Measurements from ENCODE around the gene GPR17.

GPR17 gene

DNA sequence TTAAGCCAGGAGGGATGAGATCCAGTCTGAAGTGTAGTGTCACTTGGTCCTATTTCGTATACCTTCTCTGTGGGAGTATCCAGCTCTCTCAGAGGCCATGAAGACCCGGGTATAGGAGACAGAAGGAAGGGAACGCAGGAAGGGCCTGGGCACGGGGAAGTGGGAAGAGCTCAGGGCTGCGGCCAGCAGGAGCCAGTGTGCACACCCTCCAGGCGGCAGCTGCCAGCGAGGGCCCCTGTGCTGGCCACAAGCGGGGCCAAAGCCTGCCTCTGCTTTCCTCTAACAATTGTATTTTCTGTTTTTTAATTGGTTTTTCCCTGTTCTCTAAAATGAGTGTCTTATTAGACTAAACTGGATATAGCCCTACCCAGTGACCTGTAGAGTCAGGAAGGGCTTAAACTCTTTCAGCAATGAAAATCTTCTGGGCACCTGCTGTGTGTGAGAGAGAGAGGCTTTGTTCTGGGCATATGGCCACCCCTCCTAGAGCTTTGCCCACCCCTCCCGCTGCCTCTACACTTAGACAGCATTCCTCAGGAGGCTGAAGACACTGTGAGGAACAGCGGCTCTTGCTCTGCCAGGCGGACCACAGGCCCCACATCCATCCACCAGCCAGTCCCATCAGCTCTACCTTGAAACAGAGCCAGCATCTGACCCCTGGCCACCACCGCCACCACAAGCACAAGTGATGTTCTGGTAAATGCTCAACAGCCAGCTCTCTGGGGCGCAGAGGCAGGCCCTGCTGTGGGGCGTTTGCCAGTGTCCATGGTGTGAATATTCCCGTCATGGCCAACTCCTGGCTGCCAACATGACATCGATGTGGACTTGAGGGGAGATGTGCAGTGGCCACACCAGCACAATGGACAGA is 9.5 kb downstream of the GPR17 start:
- no peak for DNase-seq

DNA sequence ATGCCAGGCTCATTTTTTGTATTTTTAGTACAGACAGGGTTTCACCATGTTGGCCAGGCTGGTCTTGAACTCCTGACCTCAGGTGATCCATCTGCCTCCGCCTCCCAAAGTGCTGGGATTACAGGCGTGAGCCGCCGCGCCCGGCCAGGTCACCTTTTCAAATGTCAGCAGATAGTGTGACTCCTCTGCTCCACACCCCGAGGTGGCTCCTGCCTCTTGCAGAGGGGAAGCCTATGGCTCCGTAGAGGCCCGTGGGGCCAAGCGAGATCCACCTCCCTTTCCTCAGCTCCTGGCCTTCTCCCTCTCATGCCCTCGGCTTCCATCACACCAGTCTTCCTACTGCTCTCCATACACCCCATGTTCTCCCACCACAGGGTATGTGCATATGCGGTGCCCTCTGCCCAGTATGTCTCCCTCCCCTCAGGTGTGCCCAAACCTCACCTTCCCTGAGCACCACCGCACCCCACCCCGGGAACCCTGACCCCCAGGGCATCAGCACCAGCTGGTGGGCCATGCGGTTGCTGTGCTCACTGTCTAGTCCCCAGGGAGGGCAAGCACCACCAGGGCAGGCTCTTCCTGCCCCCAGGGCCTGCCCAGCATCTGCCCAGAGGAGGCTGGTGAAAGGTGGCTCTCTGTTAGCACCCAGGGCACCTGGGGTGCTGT is 10.7 kb downstream of the GPR17 start:
- DNase-seq = no peak

DNA sequence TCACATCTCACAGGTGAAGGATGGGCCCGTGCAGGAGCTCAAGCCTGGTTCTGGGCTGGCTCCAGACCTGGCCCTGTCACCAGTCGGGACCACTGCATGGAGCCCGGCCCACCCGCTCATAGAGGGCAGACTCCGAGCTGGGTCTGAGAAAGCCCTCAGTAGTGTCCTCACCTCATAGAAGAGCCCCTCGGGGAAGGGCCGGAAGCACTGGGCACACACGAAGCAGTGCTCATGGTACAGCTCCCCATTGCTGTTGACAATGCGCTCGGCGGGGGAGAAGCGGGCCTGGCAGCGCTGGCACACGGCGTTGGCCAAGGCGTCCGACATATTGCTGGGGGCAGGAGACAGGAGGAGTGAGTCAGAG is 11.3 kb downstream of the GPR17 start:
- no peak for DNase-seq

DNA sequence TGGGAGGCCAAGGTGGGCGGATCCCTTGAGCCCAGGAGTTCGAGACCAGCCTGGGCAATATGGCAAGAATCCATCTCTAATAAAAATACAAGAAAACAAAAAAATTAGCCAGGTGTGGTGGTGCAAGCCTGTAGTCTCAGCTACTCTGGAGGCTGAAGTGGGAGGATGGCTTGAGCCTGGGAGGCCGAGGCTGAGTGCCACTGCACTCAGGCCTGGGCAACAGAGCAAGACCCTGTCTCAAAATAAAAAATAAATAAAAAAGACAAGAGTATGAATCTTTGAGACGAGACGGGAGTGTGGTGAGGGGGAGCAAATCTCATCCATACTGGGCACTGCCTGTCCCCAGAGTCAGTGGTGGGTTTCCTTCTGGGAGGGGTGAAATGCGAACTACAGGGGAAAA is 12.2 kb downstream of the GPR17 start:
- no peak for DNase-seq

DNA sequence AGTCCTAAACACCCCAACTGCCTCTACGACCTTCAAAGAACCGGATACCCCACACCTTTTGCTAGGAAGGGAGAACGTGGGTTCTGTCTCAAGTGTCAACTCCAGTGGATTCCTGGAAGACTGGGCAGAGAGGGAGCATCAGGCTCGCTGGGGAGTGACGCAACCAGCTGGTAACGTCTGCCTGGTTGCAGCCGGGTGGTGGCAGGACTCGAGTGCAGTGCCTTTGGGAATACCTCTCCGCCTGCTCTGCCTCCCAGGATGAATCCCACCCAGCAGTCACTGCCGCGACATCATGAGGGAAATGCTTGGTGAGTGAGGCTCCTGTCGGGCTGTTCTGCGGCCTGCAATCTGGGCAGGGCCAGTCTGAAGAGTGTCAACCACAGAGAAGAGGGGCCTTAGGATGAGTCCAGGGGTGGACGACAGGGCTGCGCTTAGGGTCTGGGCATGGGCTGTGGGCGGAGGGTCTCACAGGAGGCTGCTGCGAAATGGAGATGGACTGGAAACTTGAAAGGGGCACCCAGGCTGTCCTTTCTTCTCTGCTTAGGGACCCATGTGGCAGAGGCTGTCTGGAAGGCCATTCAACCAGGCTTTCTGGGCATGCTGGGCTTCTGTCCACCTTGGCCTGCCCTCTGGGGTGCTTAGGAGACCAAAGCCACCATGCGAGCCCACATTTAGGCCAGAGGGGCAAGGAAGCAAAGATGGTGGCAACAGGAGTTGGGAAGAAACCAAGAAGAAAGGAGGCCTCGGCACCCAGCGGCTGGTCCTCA is 12.9 kb downstream of the GPR17 start:
- DNase-seq = no peak

GRCh38 chr2:127659408-127660290 is 13.7 kb downstream of the GPR17 start:
- no peak for DNase-seq

DNA sequence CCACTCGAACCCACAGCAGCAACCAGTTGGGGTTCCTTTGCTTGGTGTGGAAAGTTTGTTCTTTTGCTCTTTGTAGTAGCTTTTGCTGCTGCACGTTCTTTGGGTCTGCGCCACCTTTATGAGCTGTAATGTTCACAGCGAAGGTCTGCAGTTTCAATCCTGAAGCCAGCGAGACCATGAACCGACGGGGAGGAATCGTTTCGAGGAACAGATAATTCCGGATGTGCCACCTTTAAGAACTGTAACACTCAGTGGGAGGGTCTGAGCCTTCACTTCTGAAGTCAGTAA is 14.3 kb downstream of the GPR17 start:
- DNase-seq = no peak

DNA sequence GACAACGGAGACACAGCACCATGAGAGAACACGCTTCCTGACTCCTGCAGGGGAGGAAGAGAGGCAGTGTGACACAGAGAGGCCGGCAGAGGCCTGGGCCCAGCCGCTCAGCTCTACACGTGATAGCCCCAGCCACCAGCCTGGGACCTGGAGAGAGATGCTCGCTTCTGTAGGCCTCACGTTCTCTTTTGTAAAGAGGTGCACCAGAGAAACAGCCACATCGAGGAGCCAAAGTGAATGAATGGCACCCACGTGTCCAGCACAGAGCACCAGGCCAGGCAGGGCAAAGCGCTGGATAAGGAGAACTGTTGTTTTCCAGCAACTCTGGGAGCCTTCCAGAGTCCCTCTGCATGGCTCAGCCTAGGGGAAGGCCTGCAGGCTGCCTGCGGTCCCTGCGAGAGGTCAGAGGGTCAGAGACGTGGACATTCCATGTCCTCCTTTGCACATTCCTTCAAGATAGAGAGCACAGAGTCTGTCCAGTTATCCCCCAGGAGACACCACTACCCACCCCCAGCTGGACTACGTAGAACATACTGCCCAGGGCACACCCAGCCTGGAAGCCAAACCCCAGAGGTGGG is 15.2 kb downstream of the GPR17 start:
- DNase-seq = no peak

DNA sequence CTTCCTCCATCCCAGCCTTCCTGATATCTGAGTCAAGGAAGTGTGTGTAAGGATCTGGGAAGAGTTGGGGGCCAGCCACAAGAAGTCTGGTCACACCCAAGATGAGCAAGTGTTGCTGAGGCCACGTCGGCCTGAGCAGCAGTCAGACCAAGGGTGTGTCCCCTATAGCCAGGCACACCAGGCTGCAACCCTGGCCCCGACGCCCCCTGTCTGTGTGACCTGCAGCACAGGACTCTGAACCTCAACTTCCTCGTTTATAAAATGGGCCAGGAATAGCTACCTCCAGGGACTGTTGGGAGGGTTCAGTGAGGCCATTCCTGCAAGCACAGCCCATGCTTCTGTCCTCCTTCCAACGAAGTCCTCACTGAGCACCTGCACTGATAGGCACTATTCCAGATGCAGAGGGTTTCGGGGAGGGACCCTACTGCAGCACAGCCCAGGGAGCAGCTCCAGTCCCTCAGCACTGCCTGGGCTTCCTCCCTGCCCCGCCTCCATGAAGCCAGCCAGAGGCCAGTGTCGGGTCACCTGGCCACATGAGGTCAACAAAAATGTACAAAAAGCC is 16.1 kb downstream of the GPR17 start:
- no peak for DNase-seq

- DNase-seq = no peak
These were observed 17.1 kb downstream of the GPR17 start for GRCh38 chr2:127662937-127663565.

DNA sequence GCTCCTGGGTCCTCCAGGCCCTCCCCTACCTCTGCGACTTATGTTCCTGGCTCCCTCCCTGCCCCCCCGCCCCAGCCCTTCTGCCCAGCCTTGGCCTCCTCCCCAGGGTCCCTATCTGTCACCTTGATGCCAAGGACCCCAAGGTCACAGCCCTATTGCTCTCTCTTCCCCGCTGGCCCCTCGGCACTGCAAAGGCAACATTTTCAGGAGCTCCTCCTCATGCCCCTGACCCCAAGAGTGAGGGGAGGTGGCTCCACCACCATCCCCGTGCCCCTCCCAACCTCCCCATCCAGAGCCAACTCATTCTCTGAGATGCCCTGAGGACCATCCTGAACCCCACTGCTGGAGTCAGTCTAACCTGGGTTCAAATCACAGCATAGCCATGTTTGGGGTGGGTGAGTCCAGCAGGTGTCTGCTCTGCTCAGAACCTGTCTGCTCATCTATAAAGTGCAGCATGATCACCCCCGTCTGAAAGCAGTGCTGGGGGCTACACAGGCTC is 17.7 kb downstream of the GPR17 start:
- DNase-seq = no peak

- no peak for DNase-seq
These were observed 18.3 kb downstream of the GPR17 start for GRCh38 chr2:127664065-127664894.

DNA sequence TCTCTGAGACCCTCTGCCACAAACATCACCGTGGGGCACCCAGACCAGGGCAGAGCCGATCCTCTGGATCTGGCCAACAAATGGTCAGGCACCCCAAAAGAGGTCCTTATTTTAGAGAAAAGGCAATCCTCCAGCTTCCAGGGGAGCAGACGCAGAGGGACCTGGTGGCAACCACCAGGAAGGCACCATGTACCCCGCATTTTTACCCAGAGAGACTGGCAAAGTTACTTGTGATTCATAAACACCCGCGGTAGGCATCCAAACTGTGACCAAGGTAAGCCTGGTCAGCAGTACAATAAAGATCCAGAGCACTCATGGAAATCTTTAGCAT is 18.9 kb downstream of the GPR17 start:
- no peak for DNase-seq

GRCh38 chr2:127665267-127665893 is 19.4 kb downstream of the GPR17 start:
- DNase-seq = no peak

DNA sequence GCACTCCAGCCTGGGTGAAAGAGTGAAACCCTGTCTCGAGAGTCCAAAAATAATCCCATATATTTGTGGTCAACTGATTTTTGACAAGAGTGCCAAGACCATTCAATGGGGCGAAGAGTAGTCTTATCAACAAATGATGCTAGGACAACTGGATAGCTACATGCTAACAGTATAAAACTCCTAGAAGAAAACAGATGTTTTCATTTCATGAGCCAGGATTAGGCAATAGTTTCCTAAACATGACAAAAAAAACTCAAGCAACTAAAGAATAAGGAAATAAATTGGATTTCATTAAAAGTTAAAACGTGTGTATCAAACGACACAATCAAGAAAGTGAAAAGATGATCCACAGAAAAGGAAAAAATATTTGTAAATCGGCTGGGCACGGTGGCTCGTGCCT is 23.1 kb downstream of the GPR17 start:
- no peak for DNase-seq

DNA sequence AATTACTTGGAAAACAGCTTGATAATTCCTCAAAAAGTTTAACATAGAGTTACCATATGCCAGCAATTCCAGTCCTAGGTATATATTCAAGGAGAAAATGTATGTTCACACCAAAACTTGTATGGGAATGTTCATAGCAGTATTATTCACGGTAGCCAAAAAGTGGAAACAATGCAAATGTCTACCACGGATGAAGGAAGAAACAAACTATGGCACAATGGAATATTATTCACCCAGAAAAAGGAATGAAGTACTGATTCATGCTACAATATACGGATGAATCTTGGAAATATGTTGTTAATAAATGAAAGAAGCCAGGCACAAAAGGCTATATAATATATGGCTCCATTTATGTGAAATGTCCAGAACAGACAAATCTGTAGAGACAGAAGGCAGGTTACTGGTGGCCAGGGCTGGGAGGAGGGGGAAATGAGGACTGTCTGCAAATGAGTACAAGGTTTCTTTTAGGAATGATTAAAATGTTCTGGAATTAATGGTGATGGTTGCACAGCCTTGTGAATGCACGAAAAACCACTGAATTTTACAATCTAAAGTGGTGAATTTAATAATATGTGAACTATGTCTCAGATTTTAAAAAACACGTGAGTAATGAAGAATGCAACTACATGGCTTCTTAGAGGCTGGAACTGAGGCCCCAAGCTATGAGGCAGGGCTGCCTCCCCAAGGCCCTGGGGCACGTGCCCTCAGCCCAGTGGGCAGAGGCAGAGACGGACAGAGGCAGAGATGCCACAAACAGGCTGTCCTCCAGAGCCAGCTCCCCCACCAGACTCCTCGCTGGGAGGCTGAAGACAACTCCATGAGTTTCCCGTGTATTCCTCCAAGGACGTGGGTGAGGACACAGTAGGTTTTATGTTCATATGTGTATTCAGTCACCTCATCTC is 24.4 kb downstream of the GPR17 start:
- no peak for DNase-seq

GRCh38 chr2:127670957-127671290 is 25.0 kb downstream of the GPR17 start:
- DNase-seq = no peak

DNA sequence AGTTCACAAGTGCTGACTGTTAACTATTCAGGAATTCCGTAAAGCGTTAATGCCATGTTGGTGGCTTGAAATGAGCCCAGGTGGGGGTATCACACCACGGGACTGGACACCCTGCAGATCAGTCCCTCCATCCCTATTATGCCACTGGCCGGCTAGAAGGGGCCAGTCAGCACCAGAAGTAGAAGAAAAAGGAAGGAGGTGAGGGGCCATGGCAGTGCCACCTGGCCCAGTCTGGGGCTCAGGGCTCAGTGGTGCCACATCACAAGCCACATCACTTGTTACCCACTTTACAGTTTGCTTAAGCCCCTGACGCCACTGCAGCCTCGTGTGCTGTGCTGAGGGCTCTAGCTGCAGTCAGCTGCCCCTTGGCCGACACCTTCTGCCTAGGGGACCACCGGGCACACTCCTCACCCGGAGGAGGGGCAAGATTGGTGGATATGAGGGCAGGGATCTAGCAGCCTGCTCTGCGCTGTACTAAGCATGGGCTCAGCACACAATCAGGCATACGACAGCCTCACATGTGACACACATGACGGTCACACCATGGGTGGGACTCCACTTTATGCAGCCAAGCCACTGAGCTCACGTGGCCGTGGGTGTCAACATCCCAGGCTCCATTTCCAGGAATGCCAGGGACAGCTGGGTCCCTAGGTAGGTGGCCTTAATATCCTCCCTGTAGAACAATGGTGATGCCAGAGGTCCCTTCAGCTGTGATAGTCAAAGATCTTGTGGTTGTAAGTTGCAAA is 25.8 kb downstream of the GPR17 start:
- no peak for DNase-seq

Data from CD4-positive, alpha-beta T cell treated with Interleukin-12 subunit alpha and Interleukin-12 subunit beta, for 1 hour (primary cell).